ENCODE data around the gene EPHB2.

EPHB2 gene

GRCh38 chr1:22774833-22775182 is 64.2 kb downstream of the EPHB2 start:
- H4K20me1 ChIP-seq, result peaks cover 0 to 7% (median 0%) of the 10 kb centered on the region in 11 experiments; a peak in 3 of 22 replicates
- no peak overlapping the region for H3K9ac ChIP-seq
- H3K9me3 ChIP-seq (replicated peaks in 1 of 11), result no peaks in the 10 kb centered on the region
- no peak overlapping the region for H3K4me3 ChIP-seq
- no peak overlapping the region for H3K4me2 ChIP-seq
- no peaks in the 10 kb centered on the region for H3K27me3 ChIP-seq
- H3K4me1 ChIP-seq, result peaks cover 0 to 9% (median 2%) of the 10 kb centered on the region in 10 experiments; a peak in 8 of 20 replicates
- H3K27ac ChIP-seq, result no peak overlapping the region
- H3K36me3 ChIP-seq, result no peaks in the 10 kb centered on the region
- TF ChIP-seq Cebpa-rat (IDR thresholded peaks at IDR 0.05), result no peak

- Histone ChIP-seq H4K20me1 (peaks cover 0 to 7% (median 0%) of the 10 kb centered on the region in 11 experiments; a peak in 3 of 22 replicates), H3K9ac (no peak overlapping the region), H3K9me3 (replicated peaks in 1 of 11) (no peaks in the 10 kb centered on the region), H3K4me2 (peak overlapping the region in 3 of 11 experiments; percentile 14 to 23 (median 19); a peak in 1 of 22 replicates), H3K4me3 (no peak overlapping the region), H3K36me3 (no peaks in the 10 kb centered on the region), H3K4me1 (peaks cover 0 to 9% (median 2%) of the 10 kb centered on the region in 10 experiments; a peak in 8 of 20 replicates), H3K27ac (no peak overlapping the region), H3K27me3 (no peaks in the 10 kb centered on the region)
- TF ChIP-seq Cebpa-rat (IDR thresholded peaks at IDR 0.05), result no peak
Measured at GRCh38 chr1:22775478-22775877, 64.8 kb downstream of the EPHB2 start.

GRCh38 chr1:22776035-22776613 is 65.5 kb downstream of the EPHB2 start:
- Histone ChIP-seq H3K27me3 (no peaks in the 10 kb centered on the region), H3K36me3 (no peaks in the 10 kb centered on the region), H3K9me3 (replicated peaks in 1 of 11) (no peaks in the 10 kb centered on the region), H3K4me3 (no peak overlapping the region), H3K9ac (no peak overlapping the region), H4K20me1 (peaks cover 0 to 7% (median 0%) of the 10 kb centered on the region in 11 experiments; a peak in 3 of 22 replicates), H3K27ac (no peak overlapping the region), H3K4me1 (peaks cover 0 to 9% (median 2%) of the 10 kb centered on the region in 10 experiments; a peak in 8 of 20 replicates), H3K4me2 (peak overlapping the region in 5 of 11 experiments; percentile 5 to 23 (median 14); a peak in 3 of 22 replicates)
- TF ChIP-seq Cebpa-rat (IDR thresholded peaks at IDR 0.05), result no peak

- Histone ChIP-seq H4K20me1 (peaks cover 0 to 7% (median 0%) of the 10 kb centered on the region in 11 experiments; a peak in 4 of 22 replicates), H3K27ac (no peak overlapping the region), H3K27me3 (no peaks in the 10 kb centered on the region)
Measured at GRCh38 chr1:22777388-22778057, 66.9 kb downstream of the EPHB2 start.

GRCh38 chr1:22778408-22778807 is 67.8 kb downstream of the EPHB2 start:
- Histone ChIP-seq H3K36me3 (no peaks in the 10 kb centered on the region), H3K9ac (no peak overlapping the region), H3K4me2 (no peak overlapping the region), H3K4me1 (peaks cover 7 to 12% (median 9%) of the 10 kb centered on the region in 10 experiments; a peak in 17 of 20 replicates), H3K4me3 (no peak overlapping the region), H3K27me3 (no peaks in the 10 kb centered on the region), H3K9me3 (replicated peaks in 1 of 11) (no peaks in the 10 kb centered on the region), H4K20me1 (peaks cover 0 to 12% (median 0%) of the 10 kb centered on the region in 11 experiments; a peak in 4 of 22 replicates), H3K27ac (no peak overlapping the region)
- TF ChIP-seq Cebpa-rat (IDR thresholded peaks at IDR 0.05), result no peak

More at GRCh38 chr1:22777388-22778057, 66.9 kb downstream of the EPHB2 start:
- H3K4me2 ChIP-seq, result no peak overlapping the region
- no peak overlapping the region for H3K9ac ChIP-seq
- no peak for TF ChIP-seq Cebpa-rat (IDR thresholded peaks at IDR 0.05)
- H3K4me3 ChIP-seq, result no peak overlapping the region
- peaks cover 4 to 9% (median 8%) of the 10 kb centered on the region in 10 experiments; a peak in 17 of 20 replicates for H3K4me1 ChIP-seq
- no peaks in the 10 kb centered on the region for H3K36me3 ChIP-seq
- no peaks in the 10 kb centered on the region for H3K9me3 ChIP-seq (replicated peaks in 1 of 11)

- no peak overlapping the region for H3K4me2 ChIP-seq
- H3K36me3 ChIP-seq, result no peaks in the 10 kb centered on the region
- H3K27ac ChIP-seq, result no peak overlapping the region
- H3K9ac ChIP-seq, result no peak overlapping the region
- H3K9me3 ChIP-seq (replicated peaks in 1 of 11), result no peaks in the 10 kb centered on the region
- no peak overlapping the region for H3K4me3 ChIP-seq
- no peaks in the 10 kb centered on the region for H3K27me3 ChIP-seq
- no peak for TF ChIP-seq Cebpa-rat (IDR thresholded peaks at IDR 0.05)
- H4K20me1 ChIP-seq, result peaks cover 0 to 13% (median 0%) of the 10 kb centered on the region in 11 experiments; a peak in 3 of 22 replicates
- peaks cover 7 to 12% (median 9%) of the 10 kb centered on the region in 10 experiments; a peak in 17 of 20 replicates for H3K4me1 ChIP-seq
Measured at GRCh38 chr1:22778862-22779520, 68.4 kb downstream of the EPHB2 start.

- Histone ChIP-seq H3K4me2 (no peak overlapping the region), H3K27ac (no peak overlapping the region), H3K9me3 (replicated peaks in 1 of 11) (no peaks in the 10 kb centered on the region), H3K4me1 (peaks cover 6 to 12% (median 8%) of the 10 kb centered on the region in 10 experiments; a peak in 17 of 20 replicates), H3K27me3 (no peaks in the 10 kb centered on the region), H3K9ac (no peak overlapping the region), H4K20me1 (peaks cover 0 to 13% (median 0%) of the 10 kb centered on the region in 11 experiments; a peak in 2 of 22 replicates), H3K36me3 (peaks cover 0 to 7% (median 0%) of the 10 kb centered on the region in 11 experiments; a peak in 2 of 22 replicates), H3K4me3 (no peak overlapping the region)
- TF ChIP-seq Cebpa-rat (IDR thresholded peaks at IDR 0.05), result no peak
Measured at GRCh38 chr1:22780696-22781095, 70.1 kb downstream of the EPHB2 start.

- TF ChIP-seq Cebpa-rat (IDR thresholded peaks at IDR 0.05), result no peak
- no peaks in the 10 kb centered on the region for H3K9me3 ChIP-seq (replicated peaks in 1 of 11)
- no peak overlapping the region for H3K4me3 ChIP-seq
- peaks cover 0 to 13% (median 0%) of the 10 kb centered on the region in 11 experiments; a peak in 3 of 22 replicates for H4K20me1 ChIP-seq
- no peak overlapping the region for H3K9ac ChIP-seq
- H3K4me2 ChIP-seq, result peak overlapping the region in 1 of 11 experiments; percentile 36; a peak in 1 of 22 replicates
- H3K36me3 ChIP-seq, result peaks cover 0 to 7% (median 0%) of the 10 kb centered on the region in 11 experiments; a peak in 2 of 22 replicates
- H3K4me1 ChIP-seq, result peaks cover 0 to 12% (median 6%) of the 10 kb centered on the region in 10 experiments; a peak in 10 of 20 replicates
- no peak overlapping the region for H3K27ac ChIP-seq
- no peaks in the 10 kb centered on the region for H3K27me3 ChIP-seq
Measured at GRCh38 chr1:22781483-22781882, 70.8 kb downstream of the EPHB2 start.

GRCh38 chr1:22782406-22782805 is 71.8 kb downstream of the EPHB2 start:
- Histone ChIP-seq H4K20me1 (peaks cover 0 to 13% (median 0%) of the 10 kb centered on the region in 11 experiments; a peak in 2 of 22 replicates), H3K27me3 (no peaks in the 10 kb centered on the region), H3K4me3 (no peak overlapping the region), H3K27ac (no peak overlapping the region), H3K4me1 (peaks cover 0 to 12% (median 6%) of the 10 kb centered on the region in 10 experiments; a peak in 10 of 20 replicates), H3K9me3 (replicated peaks in 1 of 11) (no peaks in the 10 kb centered on the region), H3K4me2 (peak overlapping the region in 5 of 11 experiments; percentile 18 to 40 (median 30); a peak in 5 of 22 replicates), H3K36me3 (peaks cover 0 to 7% (median 0%) of the 10 kb centered on the region in 11 experiments; a peak in 2 of 22 replicates), H3K9ac (no peak overlapping the region; a peak in 2 of 22 replicates)
- TF ChIP-seq Cebpa-rat (IDR thresholded peaks at IDR 0.05), result no peak
